A172 (cell line): ENCODE data around the gene GJB5. TPM values are rescaled to one million over a fixed set of nuclear protein-coding genes. Genes with fewer than 3 reads are reported as not detected.
A peak's percentile ranks its signal among the peaks of the same experiment; 100 is the strongest.

Experiments
- DNase-seq: peaks from one replicate; pipeline ENCODE4 v3.0.0-alpha.2; 2015; ENCODE audit warnings: low spot score
- total RNA-seq: library from RNA; depleted of rRNA; stranded (reverse); fragments of >200 nt; shearing (Covaris generic); gene quantifications from 2 replicates; pipeline ENCODE4 v1.2.3, GENCODE V29; 2014

Gene GJB5
- total RNA-seq, 1 experiment from 2014 or later: not detected

DNA sequence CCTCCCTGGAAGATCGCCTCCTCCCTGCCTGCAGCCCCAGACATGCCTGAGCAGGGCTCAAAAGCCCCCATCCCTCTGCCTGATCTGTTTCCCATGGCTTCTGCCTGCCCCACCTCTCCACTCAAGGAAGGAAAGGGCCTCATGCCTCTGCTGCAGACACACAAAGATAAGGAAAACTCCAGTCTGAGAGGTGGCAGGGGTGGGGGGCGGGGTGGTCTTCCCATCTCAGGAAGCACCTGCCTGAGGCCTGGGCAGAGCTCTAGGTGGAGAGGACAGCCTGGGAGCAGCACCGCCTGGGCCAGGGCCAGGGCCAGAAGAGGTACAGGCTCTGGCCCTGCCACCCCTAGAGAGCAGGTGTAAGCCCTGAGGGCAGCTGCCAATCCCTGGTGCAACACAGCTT lies 22.1 kb downstream of the GJB5 start:
- DNase-seq: no peak

DNA sequence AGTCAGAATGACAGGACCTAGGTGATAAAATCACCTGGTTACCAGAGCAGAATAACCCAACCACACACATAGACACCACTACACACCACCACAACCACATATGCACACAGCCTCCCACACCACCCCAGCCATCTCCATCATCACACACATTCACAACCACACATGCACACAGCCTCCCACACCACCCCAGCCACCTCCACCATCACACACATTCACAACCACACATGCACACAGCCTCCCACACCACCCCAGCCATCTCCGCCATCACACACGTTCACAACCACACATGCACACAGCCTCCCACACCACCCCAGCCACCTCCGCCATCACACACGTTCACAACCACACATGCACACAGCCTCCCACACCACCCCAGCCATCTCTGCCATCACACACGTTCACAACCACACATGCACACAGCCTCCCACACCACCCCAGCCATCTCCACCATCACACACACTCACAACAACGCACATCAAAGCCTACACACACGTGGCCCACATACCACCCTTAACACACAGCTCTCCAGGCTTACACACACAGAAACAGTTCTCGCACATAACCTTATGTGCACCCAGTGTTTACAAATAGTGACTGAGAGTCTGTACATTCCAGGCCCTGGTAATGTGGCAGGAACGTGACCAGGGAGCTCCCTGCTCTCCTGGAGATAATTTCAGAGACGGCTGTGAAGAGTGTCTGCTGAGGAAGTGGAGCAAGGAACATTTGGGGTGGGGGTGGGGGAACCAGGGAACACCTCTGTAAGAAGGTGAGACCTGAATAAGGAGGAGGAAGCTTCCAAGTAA lies 22.9 kb downstream of the GJB5 start:
- no peak for DNase-seq

DNA sequence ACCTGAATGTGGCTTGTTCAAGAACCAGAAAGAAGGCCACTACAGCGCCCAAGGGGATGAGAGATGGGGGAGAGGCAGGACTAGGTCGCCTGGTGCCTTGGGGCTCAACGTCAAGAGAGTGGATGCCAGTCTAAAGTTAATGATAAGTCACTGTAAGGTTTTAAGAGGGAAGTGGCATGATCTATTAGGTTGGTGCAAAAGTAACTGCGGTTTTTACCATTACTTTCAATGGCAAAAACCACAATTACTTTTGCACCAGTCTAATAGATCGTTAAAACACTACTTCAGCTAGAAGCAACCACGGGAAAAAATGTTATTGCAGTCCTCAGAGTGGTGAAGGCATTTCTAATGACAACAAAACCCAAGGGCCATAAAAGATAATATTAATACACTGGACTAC lies 23.5 kb downstream of the GJB5 start:
- DNase-seq: no peak

DNA sequence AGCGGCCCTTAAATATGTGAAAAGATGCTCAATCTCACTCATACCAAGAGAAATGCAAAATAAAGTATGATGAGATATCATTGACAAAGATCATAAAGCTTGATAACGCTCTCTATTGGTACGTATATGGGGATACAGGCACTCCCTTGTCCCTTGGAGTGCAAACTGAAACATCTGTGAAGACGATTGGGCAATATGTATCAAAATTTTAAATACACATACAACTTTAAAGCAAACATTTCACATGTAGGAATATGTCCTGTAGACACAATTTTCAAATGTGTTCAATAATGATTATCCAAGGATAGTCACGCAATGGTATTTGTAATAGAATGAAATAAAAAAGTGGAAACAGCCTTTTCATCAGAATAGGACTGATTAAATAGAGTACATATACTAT lies 24.2 kb downstream of the GJB5 start:
- DNase-seq: no peak

DNA sequence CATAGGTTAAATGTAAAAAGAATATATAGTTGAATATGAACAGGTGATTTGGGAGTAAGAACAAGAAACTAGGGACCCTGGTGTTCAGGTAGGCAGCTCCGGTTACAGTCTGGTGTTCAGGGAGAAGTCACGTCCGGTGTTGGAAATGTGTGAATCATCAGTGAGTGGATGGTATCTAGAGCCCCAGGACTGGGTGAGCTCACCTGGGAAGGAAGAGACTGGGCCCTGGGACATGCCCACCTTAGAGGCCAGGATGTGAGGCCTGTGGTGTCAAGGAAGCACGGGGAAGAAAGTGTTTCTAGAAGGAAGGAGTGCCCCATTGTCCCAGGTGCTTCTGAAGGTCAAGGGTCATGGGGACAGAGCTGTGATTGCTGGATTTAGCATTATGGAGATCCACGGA lies 24.7 kb downstream of the GJB5 start:
- no peak for DNase-seq

DNA sequence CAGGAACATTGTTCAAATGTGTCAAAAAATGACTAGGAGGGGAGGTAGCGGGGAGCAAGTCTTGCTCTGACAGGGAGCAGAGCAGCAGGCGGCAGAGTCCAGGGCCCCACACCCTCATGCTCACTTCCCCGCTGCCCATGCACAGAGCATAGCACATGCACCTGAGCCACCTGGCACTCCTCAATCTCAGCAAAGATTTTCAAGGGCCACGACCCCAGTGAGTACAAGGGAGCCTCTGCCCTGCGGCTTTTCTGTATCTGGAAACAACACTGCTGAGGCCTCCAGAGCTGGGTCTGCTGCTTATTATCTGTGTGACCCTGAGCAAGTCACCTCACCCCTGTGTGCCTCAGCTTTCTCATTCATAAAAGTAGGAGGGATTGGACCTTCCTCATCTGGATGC lies 25.1 kb downstream of the GJB5 start:
- DNase-seq: no peak

DNA sequence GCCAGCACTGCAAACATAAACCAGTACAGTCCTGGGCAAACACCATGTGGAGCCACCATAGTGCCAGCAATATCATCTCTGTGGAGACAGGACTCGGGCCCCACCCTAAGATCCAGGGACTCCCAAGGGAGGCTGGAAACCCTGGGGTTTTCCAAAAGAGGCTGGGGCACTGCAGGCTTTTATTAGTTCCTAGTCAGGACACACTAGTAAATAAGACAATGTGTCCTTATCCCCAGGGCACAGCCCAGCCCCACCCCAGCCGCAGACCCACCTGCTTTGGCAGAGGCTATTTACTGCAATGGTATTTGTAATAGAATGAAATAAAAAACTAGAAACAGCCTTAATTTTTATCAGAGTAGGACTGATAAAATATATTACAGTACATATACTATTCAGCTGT lies 25.7 kb downstream of the GJB5 start:
- DNase-seq: no peak

DNA sequence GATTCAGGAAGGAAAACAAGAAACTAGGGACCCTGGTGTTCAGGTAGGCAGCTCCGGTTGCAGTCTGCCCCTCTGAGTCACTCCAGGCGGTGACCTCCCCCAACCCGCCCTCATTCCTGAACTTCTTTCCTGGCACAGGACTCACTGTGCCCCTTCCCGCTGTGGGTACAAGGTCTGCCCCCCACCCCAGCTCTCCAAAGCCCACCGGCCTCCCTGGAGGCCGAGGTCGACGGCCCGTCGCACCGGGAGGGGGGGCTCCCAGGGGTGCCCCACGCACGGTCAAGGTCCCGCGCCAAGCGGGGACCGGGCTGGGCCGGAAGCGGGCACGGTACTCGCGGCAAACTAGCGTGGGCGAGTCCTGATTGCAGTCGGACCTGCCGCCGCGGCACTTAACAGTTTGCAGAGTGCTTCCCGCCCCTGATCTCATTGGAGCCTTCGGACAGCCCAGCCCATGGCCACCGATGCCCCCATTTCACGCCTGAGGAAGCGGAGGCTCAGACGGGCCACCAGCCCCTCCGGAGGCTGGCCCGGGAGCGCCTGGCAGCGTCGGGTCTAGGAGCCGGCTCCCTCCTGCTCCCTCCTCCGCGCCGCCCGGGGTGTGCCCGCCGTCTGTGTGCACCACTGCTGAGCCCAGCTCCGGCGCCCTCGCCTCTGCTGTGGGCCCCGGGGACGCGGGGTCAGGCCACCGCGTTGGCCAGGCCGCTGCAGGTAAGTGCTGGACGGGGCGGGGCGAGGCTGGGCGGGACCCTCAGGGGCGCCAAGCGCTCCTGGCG lies 26.4 kb downstream of the GJB5 start, which contains the start of gene GJB3:
TSS of gene GJB3 (plus strand) at position 144 of the 773 bp plus-strand sequence. CDS start 3,549 bp downstream, outside the sequence.
- no peak for DNase-seq

DNA sequence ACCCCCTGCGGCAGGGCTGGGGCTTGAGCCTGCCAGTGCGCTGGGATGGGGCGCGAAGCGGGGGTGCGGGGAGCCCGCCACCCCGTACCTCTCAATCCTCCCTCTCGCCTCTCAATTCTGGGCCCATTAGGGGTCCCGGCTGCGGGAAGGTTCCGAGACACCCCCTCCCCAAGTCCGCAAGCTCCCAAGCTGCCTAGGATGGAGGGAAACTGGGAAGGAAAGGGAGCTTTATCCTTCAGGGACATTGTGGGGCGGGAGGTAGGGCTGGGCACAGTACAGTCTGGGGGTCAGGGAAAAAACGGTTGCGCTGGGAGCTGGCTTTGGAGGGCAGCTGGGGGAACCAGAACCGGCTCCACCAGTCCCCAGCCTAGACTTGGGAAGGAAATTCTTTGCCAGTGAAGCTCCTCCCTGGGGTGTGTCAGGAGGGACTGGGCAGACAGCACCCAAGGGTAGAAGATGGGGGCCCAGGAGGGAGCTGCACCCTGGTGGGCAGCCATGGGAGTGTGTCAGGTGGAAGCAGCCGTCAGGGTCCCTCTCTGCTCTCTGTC lies 27.1 kb downstream of the GJB5 start:
- no peak for DNase-seq

DNA sequence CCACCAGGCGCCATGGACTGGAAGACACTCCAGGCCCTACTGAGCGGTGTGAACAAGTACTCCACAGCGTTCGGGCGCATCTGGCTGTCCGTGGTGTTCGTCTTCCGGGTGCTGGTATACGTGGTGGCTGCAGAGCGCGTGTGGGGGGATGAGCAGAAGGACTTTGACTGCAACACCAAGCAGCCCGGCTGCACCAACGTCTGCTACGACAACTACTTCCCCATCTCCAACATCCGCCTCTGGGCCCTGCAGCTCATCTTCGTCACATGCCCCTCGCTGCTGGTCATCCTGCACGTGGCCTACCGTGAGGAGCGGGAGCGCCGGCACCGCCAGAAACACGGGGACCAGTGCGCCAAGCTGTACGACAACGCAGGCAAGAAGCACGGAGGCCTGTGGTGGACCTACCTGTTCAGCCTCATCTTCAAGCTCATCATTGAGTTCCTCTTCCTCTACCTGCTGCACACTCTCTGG lies 29.9 kb downstream of the GJB5 start:
- DNase-seq: no peak

DNA sequence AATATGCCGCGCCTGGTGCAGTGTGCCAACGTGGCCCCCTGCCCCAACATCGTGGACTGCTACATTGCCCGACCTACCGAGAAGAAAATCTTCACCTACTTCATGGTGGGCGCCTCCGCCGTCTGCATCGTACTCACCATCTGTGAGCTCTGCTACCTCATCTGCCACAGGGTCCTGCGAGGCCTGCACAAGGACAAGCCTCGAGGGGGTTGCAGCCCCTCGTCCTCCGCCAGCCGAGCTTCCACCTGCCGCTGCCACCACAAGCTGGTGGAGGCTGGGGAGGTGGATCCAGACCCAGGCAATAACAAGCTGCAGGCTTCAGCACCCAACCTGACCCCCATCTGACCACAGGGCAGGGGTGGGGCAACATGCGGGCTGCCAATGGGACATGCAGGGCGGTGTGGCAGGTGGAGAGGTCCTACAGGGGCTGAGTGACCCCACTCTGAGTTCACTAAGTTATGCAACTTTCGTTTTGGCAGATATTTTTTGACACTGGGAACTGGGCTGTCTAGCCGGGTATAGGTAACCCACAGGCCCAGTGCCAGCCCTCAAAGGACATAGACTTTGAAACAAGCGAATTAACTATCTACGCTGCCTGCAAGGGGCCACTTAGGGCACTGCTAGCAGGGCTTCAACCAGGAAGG lies 30.5 kb downstream of the GJB5 start:
- no peak for DNase-seq

DNA sequence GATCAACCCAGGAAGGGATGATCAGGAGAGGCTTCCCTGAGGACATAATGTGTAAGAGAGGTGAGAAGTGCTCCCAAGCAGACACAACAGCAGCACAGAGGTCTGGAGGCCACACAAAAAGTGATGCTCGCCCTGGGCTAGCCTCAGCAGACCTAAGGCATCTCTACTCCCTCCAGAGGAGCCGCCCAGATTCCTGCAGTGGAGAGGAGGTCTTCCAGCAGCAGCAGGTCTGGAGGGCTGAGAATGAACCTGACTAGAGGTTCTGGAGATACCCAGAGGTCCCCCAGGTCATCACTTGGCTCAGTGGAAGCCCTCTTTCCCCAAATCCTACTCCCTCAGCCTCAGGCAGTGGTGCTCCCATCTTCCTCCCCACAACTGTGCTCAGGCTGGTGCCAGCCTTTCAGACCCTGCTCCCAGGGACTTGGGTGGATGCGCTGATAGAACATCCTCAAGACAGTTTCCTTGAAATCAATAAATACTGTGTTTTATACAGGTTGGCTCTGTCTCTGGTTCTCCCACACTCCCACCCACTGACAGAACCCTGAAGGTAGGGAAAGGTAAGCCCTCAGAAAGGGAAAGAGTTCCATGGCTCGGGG lies 31.1 kb downstream of the GJB5 start:
- no peak for DNase-seq

DNA sequence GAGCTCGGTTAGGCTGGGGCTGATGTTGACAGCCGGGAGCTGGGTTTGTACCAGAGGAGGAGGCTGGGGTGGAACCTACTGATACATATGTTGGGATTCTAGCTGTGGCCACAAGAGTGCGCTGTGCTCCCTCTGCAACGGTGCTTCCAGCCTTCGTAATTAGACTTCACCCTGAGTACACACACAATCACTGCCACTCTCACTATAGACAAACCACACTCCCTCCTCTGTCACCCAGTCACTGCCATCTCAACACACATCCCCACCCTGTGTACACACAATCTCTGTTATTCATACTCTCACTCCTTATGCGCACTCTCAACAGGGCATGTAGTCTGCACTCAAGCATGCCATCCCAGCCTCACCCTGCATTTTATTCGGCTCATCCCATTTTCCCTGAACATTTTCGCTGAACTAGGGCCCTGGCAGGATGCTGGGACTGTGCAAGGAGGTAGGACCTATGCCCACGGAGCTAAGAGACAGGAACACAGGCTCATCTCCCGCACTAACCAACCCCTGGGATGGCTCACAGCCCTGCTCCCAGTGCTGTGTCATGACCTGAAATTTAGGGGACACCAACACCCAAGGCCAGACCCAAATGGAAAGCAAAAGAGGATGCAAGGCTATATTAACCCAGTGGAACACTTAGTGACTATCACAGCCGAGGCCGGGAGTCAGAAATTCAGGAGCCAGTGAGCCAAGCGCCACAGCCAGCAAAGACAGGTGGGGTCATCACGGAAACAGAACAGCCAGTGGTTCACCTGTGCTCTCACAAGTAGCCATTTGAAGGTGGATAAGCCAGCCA lies 31.9 kb downstream of the GJB5 start:
- DNase-seq: peak; percentile 57

DNA sequence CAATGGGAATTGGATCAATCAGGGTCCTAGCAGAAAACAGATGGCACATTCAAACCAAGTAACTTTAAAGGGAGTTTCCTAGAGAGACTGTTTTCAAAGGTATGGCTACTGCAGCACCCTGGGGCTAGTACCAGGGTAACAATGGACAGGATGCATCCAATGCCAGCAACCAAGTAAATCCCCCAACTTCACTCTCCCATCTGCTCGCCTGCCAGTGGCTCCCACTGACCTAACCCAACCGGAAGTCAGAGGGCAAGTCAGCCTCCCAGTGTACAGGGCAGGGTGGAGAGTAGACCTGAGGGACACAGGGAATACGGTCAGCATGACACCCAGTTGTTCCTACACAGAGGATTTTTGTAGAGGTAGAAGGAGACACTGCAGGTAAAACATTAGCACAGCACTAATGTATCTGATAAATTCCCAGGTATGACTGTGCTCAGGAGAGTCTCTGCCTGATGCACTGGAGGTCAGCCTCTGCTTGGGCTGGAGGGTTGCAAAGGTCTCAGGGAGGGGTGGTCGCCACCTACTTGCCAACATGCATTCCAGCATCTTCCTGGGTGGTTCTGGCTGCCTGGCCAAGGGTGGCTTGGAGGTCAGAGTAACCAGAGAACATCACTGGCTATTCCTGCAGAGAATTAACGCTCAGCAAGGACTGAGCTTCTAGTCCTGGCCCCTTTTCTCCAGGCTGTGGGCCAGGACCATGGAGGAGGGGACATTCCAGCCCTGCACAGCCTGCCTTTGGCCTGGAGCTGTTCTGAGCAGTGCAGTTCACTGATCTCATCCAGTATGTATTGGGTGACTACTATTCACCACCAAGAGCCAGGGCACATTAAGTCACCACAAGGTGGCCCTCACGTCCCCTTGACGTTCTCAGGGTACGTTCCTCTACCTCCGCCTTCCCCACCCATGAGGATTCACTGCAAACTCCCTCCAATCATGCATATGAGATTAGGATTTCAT lies 32.9 kb downstream of the GJB5 start:
- DNase-seq: no peak

DNA sequence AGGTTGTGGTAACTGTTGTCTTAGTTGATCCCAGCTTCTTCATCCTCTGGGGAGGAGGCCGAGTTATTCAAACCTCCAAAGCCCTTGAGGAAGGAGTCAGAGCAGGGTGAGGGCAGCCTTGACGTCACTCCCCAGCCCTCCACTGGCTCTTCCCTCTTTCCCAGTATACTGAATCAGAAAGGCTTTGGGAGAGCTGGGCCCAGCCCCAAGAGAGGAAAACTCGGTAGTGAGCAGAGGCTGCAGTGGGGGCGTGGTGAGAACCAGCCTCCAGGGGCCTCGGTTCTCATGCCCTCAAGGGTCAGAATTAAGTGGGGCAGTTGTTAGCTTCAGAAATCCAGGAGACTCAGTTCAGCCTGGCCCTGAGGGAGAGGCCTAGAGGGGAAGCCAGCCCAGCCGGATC lies 36.1 kb downstream of the GJB5 start:
- no peak for DNase-seq

DNA sequence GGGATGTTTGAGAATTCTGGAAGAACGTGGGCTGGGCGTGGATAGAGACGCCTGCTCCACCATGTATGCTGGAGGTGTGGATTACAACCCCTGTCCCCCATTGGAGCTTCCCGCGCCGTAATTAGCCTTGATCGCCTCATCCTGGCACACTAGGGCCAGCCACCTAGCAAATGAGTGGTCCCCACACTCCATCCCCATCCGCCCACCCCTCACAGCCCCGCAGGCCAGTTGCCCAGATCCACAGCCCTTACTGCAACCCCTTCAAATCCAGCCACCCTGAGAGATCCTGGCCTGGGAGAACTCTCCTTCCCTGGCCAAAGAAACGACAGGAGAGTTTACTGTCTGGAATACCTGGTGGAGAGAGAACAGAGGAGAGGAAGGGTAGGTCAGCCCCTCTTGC lies 37.6 kb downstream of the GJB5 start:
- DNase-seq: no peak

DNA sequence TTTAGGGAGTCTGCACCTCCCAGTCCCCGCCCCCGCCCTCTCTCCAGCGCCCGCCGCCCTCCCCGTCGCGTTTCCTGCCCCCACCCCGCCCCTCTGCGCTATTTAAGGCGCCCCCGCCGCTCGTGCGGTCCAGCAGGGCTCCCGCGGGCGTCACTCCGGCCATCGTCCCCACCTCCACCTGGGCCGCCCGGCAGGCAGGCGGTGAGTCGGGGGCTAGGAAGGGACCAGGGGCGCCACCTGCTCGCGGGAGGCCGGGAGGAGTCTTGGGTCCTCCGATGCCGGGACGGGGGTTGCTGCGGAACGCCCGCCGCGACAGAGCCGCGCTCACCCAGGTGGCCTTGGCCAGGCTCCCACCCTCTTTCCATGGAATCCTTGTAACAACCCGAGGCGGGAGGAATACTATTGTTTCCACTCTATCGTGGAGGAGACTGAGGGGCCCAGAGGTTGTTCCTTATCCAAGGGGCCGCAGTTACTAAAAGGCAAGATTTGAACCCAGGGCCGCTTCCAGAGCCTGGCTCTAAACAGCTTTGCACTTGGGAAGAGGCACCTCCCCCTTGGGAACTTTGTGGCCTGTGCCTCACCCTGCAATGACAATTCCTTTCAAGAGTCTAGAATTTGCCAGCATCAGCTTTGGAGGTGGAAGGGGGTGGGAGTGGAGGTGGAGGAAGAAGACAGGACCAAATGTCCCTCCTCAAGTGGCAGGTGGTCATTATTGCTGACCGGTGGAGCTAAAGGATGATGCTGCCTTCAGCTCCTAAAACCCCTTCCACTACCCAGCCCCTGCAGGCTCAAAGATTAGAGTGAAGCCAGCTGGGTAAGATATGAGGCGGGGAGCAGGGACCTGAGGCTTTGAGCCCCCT lies 38.3 kb downstream of the GJB5 start, which contains the start of gene GJA4:
TSS of gene GJA4 (plus strand) at position 132 of the 860 bp plus-strand sequence. CDS start 1,215 bp downstream, outside the sequence.
- DNase-seq: no peak

DNA sequence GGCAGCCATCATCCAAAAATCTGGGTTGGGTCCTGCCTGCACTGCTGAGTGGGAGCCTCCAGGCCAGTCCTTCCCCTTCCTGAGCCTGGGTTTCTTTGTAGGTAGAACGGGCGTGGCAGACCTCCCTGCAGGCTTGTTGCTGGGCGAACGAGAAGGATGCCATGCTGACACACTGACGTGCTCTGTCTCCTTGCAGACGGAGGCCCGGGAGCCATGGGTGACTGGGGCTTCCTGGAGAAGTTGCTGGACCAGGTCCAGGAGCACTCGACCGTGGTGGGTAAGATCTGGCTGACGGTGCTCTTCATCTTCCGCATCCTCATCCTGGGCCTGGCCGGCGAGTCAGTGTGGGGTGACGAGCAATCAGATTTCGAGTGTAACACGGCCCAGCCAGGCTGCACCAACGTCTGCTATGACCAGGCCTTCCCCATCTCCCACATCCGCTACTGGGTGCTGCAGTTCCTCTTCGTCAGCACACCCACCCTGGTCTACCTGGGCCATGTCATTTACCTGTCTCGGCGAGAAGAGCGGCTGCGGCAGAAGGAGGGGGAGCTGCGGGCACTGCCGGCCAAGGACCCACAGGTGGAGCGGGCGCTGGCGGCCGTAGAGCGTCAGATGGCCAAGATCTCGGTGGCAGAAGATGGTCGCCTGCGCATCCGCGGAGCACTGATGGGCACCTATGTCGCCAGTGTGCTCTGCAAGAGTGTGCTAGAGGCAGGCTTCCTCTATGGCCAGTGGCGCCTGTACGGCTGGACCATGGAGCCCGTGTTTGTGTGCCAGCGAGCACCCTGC lies 39.3 kb downstream of the GJB5 start:
- no peak for DNase-seq
